ENCODE measurements around the gene TRIP12.
"Not testable (repeated sequence)": the region's sequence is repeated elsewhere in the genome, so short reads cannot be mapped to it uniquely, and the experiment has no call there.

The TRIP12 gene

GRCh38 chr2:229821316-229821715 is 100.5 kb downstream of the TRIP12 start:
- DNase-seq, result no peak

GRCh38 chr2:229818230-229818629 is 103.6 kb downstream of the TRIP12 start:
- DNase-seq, result no peak

GRCh38 chr2:229815858-229816257 is 106.0 kb downstream of the TRIP12 start:
- no peak for DNase-seq

GRCh38 chr2:229815342-229815741 is 106.5 kb downstream of the TRIP12 start:
- no peak for DNase-seq

GRCh38 chr2:229810786-229811185 is 111.0 kb downstream of the TRIP12 start:
- no peak for DNase-seq

- no peak for DNase-seq
These were observed 116.2 kb downstream of the TRIP12 start for GRCh38 chr2:229805559-229805958.

GRCh38 chr2:229802785-229803184 is 119.0 kb downstream of the TRIP12 start:
- no peak for DNase-seq

GRCh38 chr2:229800997-229801754 is 120.6 kb downstream of the TRIP12 start:
- DNase-seq, result peak; percentile 49 to 64

- DNase-seq, result no peak
These were observed 123.2 kb downstream of the TRIP12 start for GRCh38 chr2:229798446-229799155.

- no peak for DNase-seq
These were observed 126.8 kb downstream of the TRIP12 start for GRCh38 chr2:229795058-229795457.

GRCh38 chr2:229794636-229795035 is 127.2 kb downstream of the TRIP12 start:
- no peak for DNase-seq

- not testable (repeated sequence) for DNase-seq
These were observed 135.5 kb downstream of the TRIP12 start for GRCh38 chr2:229786289-229786688.

- no peak for DNase-seq
These were observed 137.0 kb downstream of the TRIP12 start for GRCh38 chr2:229784791-229785190.

GRCh38 chr2:229783108-229783721 is 138.6 kb downstream of the TRIP12 start:
- no peak for DNase-seq

- DNase-seq, result peak; percentile 39 to 49
These were observed 140.7 kb downstream of the TRIP12 start for GRCh38 chr2:229780856-229781773.

- DNase-seq, result no peak
These were observed 142.2 kb downstream of the TRIP12 start for GRCh38 chr2:229779650-229780049.

- no peak for DNase-seq
These were observed 144.1 kb downstream of the TRIP12 start for GRCh38 chr2:229777716-229778115.

GRCh38 chr2:229775614-229776313 is 146.0 kb downstream of the TRIP12 start:
- no peak for DNase-seq

GRCh38 chr2:229774237-229774636 is 147.6 kb downstream of the TRIP12 start:
- no peak for DNase-seq

- DNase-seq, result no peak
These were observed 153.6 kb downstream of the TRIP12 start for GRCh38 chr2:229768235-229768634.

- no peak for DNase-seq
These were observed 156.1 kb downstream of the TRIP12 start for GRCh38 chr2:229765721-229766120.

GRCh38 chr2:229761663-229762062 is 160.1 kb downstream of the TRIP12 start:
- no peak for DNase-seq
